GM04503 (cell line): ENCODE data around the gene PSMG4.

Experiments
- DNase-seq: peaks from one replicate; pipeline ENCODE4 v3.0.0-alpha.2; 2012; ENCODE audit warnings: low read depth

PSMG4 gene

DNA sequence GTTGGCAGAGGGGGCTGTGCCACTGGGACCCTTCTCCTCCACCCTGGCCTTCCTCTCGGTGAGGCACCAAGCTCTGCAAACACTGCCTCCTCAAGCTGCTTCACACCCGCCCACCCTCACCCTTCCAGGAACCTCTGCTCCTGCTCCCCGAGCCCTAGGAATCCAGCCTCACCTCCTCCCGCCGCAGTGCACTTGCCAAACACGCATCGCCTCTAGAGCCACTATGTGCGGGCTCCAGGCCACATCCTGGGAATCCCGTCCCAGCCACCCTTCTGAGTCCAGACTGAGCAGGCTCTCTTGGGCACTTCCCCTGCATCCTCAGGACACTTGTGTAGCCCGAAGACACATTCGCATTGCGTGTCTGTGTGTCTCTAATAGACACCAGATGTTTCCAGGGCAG, 18.5 kb downstream of the PSMG4 start:
- DNase-seq: no peak

DNA sequence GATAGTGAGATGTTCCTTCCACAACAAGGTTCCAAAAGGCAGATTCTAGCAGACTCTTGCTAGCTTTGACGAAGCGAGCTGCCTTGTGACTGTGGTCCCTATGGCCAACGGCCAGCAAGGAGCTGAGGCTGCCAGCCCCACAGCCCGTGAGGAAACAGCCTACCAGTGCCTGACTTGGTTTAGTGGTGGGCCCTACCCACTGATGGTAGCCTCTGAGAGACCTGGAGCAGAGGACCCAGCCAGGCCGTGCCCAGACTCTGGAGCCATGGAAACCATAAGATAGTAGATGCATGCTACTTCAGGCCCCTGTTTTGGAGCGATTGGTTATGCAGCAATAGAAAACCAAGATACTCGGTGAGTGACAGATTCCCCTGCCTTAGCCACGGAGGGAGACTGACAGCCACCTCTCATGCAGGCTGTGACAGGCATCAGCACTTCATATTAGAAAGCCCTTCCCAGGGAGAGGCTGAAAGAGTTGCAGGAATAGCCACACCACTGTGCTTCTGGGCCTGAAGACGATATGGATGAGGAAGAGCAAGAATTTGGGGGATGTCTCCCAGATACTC, 19.2 kb downstream of the PSMG4 start:
- no peak for DNase-seq

DNA sequence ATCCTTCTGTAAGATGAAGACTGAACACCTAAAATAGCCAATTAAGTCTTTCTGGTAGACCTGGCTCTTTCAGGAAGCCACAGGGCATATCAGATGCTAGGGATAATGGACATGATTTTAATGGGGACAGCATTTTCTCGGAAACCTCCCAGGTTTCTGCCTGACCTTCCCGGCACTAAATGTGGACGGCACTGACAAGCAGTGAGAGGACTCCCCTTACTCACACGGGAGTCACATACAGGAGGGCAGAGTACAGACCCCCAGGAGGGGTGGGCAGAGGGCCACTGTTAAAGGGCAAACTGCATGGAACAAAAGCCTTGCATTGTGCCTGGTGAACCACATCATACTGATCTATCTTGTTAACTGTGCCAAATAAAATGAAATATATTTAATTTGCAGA, 19.9 kb downstream of the PSMG4 start:
- no peak for DNase-seq

DNA sequence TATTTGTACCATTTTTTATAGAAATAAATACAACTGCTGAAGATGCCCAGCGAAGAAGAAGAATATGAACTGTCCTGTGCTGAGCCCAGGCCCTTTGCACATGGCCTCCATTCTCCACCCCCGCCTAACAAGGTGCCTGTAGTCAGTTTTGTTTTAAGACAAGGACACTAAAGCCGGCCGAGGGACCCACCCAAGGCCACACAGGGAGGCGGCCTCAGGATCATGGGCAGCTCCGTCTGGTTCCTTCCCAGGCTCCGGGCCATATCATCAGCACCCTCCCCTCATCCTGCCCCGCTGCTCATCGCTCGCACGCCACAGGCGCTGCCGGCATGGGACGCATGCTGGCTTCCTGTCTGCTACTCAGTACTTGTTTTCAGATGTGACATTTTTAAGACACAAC, 21.3 kb downstream of the PSMG4 start:
- no peak for DNase-seq

DNA sequence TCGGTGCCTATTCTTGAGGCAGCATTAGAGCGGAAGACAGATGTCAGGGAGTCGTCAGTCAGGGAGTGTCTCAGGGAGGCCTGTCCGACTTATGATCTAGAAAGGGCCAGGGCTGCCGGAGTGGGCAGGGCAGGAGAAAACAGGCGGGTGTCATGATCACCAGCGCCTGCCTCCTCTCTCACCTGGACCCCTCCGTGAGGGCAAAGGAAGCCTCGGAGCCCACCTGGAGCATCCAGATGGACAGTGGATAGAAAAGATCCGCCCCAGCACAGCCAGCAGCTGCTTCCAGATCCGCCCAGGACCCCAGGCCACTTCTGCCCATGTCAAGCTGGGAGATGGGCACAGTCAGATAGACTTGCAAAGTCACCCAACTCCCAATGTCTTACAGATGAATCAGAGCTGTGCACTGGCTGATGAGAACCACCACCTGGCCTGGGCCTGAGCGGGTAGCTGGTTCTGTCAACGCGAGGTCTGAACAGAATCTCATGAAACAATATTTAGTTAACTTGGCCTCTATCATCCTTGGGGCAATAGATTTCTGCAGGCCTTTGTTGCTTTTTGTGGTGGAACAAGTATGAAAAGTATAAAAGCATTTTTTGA, 22.2 kb downstream of the PSMG4 start:
- DNase-seq: no peak

DNA sequence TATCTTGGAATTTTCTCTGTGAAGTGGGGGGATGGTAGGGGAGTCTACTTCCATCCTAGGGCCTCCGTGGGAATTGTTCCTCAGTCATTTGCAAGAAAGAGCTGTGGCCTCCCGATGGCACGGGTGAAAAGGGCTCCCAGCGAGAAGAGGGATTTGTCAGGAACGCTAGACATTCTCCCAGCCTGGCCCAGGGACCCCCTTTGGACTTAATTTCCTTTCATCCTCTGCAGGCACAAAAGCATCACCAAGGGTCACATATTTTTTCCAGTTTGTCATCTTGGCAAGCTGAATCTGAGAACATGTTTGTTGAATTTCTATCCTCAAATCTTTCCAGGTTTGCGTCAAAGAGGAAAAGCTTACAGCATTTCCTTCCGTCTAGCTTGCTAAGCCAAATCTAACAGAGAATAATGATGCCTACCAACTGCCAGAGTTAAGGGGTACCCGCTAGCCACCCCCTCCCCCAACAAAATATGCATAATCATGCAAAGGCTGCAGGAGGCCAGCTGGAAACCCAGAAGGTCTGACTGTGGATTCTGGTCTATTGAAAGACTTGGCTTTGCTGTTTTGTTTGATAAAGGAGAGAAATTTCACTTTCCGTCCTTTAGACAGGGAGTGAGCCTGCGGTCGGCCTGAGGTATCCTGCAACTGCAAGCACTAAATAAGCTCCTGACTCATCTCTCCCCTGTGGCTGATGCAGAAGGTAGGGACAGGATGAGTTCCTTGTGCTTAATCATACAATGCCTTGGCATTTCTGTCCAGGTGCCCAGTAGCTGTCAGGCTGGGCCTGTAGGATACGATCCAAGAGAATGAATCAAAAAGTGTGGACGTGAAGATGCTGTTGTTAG, 23.1 kb downstream of the PSMG4 start:
- DNase-seq: peak; percentile 78

DNA sequence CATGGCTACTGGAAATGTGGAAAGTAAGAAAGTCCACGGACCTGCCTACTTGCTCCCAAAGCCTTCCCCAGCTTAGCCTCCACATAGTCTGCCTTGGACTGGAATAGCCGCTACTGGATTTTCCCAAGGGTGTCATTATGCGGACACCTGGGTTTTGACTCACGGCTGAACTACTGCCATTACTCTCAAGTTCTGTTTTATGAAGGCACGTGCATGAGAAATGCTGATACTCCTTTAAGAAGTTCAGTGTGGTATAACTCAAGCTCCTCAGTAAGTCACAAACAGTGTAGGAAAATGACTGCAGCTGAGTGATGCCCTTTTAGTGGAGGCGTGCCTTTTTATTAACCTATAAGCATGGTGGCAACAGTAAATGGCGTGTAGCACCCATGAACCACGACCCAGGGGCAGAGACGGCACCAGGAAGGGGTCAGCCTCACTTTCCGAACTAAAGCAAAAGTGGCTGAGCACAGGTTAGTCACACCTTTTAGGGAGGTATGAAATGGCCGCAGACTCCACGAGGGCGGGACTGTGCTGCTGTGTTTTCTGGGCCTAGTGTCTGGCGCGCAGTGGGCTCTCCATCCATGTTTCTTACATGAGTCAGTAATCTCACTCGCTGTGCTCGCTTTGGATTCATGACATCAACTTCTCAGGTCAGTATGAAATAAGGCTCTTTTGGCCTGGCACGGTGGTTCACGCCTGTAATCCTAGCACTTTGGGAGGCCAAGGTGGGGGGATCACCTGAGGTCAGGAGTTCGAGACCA, 23.9 kb downstream of the PSMG4 start:
- no peak for DNase-seq

DNA sequence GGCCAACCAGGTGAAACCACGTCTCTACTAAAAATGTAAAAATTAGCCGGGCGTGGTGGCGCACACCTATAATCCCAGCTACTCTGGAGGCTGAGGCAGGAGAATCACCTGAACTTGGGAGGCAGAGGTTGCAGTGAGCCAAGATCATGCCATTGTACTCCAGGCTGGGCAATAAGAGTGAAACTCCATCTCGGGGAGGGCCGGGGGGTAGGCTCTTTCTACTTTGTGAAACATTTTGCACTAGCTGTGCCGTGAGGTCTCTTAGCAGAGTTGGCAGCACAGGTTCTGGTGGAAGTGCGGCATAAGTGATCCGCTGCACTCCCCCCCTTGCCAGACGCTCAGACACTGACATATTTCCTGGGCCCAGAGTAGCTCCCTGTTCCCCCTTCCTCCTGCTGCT, 24.5 kb downstream of the PSMG4 start:
- DNase-seq: no peak

DNA sequence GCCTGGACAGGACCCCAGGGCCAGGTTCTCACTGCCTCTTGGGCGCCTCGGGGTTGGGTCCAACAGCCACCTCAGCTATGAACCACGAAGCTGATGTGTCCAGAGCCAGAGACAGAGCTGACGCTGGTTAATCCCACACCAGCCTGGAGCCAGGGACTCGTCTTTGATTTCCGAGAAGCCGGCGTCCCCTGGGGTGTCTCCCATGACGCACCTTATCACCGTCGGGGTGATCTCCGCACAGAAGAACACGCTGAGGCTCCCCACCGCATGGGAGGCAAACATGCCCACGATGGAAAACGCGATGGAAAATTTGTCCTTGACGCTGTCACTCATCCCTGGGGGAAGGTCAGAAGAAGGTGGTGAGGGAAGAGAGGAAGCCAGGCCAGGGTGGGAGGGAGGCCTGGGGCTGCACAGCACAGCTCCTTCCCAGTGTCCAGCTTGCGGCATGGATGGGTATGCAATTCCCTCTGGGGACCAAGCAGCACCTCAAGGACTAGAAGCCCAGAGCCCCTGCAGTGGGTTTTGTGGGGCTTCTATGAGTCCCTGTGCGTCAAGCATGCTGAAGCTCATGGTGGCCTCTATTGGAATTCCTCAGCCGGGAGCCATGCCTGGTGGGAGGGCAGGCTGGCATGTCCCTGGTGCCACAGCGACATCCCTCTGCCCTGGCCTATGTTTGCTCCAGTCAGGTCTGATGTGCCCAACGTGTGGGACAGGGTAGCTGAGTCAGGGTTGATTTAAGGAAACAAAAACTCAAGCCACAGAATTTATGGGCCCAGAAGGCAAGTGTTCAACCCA, 25.1 kb downstream of the PSMG4 start:
- no peak for DNase-seq

DNA sequence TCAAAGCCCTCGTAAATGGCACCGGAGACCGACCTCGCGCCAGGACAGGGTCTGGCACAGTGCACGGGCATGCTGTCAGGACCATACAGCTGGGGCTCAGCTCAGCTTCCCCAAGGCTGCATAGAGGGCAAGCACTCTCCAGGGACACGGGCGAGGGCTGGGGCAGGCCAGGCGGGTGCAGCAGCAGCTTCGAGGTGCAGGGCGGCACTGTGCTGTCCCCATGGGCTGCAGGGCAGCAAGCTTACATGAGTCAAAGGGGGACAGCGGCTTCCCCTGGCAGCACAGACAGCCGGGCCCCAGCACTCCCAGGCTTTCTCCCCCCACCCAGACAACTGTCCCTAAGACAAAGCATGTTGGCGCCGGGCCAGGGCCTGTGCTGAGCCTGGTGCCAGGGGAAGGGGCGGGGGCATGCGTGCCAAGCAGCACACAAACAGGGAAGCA, 25.7 kb downstream of the PSMG4 start:
- DNase-seq: no peak

DNA sequence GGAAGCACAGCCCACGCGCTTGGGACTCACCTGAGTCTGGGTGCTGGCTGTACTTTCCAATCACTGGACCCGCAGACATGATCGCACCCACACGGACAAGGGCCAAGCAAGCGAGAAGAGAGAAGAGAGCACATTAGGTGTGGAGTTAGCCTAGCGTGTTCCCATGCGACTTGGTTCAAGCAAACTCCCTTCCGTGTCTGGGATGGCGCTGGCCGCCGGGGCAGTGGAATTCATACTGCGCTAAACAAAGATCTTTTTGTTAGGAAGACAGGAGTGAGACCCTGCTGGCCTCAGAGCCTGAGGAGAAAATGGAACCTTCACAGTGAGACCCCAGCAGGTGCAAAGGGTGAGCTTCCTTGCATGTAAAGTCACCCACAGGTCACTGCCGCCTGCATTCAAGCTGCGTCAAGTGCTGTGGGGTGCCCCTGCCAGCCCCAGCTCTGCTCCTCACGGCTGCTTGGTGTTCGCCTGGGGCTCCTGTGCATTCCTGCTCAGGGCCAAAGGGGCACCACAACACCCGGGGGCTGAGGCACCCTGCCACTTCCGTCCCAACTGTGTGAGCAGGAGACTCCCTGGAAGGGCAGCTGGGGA, 26.4 kb downstream of the PSMG4 start:
- DNase-seq: no peak

DNA sequence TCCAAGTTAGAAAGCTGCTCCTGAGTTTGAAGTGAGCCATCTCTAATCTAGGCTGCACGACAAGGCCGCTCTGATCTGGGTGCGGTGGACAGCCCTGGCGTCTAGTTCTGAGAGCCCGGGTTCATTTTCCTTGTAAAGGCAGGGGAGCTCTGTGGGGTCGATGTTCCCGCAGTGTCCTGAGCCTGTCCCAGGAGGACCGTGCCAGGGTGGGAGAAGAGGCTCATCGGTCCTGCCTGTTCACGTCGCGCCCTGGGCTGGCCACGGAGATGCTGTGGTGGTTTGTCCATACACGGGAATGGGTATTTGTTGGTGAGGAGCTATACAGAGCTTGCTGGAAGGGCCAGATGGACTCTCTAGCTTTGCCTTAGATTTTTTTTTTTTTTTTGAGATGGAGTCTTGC, 27.0 kb downstream of the PSMG4 start:
- no peak for DNase-seq

DNA sequence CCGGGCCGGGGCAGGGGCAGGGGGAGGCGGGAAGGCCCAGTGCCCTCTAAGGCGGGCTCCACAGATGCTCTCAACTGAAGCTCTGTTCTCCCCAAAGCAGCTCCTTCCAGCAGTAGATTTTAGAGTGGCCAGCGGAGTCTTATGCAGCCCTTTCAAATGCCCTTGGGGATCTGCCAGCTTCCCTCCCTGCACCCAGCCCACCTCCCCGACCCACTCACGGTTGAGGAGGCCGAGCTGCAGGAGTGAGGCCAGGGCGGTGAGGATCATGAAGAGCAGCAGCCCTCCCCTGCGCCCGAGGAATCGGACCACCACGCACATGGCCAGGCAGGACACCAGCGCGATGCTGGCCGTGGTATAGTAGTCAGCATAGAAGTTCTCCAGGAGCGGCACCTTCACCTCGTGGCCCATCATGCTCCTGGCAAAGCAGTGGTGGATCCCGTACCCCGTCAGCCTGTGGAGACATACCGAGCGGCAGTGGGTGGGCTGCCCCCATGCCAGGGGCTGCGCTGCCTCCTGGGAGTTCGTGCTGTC, 28.0 kb downstream of the PSMG4 start:
- no peak for DNase-seq

DNA sequence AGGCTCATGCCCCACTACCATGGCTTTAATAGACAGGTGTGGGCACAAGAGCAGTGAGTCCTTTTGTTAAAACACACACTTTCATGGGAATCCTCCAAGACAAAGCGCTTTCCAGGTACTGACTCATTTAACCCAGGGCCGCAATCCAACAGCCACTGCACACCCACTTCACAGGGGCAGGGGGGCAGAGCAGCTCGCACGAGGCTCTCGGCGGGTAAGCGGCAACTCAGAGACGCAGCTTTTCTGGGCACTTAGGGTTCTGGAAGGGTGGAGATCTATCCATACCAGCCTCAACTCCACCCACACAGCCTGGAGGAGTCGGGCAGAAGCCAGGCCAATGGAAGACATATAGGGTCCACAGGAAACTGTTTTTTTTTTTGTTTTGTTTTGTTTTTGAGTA, 28.6 kb downstream of the PSMG4 start:
- no peak for DNase-seq

DNA sequence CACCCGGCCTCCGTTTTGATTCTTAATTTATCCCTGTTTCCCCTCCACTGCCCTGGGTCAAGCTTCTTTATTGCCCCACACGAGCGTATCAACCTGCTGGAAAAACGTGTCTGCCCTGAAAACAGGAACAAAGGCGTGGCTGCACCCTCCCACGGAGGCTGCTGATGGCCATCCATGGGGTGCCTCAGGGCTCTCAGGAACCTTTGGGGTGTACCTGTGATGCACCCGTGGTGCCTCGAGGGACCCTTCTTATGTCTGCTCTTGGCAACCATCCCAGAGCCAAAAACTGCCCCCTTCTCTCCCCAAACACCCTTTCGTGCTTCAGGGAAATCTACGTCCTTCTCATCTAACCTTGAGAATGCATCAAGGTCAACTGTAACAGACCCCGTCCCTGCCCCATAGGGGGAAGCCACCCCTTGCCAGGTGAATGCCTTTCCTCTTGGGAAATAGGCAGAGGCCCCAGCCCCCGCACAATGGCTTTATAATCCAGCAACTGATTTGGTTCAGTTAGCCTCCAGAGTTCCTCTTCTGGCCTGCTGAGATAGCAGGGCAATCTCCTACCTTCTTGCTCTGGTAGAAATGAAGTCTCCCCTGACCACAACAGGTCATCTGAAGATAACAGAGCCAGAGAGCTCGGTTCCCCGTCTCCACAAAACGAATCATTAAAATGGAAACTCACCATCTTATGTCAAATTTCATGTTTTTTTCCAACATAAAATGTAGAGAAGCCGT, 29.4 kb downstream of the PSMG4 start:
- no peak for DNase-seq

DNA sequence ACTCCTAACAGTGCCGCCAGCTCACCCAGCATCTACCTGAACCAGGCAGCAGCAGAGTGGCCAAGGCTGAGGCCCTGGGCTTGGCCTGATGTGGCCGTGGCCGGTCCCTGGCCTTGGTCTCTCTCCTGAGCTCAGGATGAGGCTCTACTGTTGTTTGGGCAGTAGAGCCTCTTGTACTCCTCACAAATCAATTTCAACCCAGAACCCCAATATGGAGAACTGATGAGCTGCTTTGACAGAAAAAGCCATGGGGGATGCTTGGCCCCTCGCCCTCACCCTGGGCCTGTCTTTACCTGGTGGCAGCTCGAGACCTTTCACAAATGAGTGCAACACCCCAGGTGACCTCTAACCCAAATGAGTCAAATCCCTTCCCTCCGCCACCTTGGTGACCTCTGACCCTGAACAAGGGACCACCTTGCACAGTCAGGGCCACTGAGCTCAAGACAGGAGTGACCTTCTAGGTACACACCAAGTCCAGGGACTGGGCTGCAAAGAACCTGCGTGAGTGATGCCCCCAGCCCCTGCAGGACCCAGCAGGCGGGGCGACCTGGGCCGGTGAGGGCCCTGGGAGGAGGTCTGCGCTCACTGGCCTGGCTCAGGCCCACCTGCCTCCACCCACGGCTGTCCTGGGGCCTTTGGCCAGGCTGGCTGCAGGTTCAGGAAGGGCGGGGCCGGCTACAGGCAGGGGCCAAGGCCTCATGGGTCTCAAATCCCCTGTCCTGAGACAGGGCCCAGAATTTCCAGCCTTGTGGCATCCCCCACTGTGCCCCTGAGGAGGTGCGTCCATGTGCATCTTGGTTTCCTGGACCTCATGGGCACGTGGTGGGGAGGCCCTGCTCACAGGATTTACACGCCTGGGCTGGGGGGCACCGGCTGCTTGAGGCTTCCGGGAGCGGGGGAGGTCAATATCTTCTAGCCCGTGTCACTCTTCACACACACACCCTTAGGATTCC, 30.2 kb downstream of the PSMG4 start:
- DNase-seq: no peak

DNA sequence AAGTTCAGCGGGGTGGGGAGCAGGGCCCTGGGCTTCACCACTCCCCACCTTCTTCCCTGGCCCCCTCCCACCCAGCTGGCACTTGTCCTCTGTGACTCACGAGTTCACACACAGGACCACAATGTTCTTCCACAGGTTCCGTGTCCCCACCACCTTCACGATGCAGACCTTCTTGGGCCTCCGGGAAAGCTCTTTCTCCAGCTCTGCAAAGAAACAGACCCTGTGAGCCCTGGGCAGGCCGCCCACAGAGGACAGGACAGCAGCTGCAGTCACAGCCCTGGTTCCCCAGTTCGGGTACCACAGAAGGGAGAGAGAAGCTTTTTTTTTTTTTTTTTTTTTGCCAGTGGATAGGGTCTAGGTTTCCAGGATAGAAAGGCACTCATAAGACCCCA, 30.9 kb downstream of the PSMG4 start:
- DNase-seq: no peak

DNA sequence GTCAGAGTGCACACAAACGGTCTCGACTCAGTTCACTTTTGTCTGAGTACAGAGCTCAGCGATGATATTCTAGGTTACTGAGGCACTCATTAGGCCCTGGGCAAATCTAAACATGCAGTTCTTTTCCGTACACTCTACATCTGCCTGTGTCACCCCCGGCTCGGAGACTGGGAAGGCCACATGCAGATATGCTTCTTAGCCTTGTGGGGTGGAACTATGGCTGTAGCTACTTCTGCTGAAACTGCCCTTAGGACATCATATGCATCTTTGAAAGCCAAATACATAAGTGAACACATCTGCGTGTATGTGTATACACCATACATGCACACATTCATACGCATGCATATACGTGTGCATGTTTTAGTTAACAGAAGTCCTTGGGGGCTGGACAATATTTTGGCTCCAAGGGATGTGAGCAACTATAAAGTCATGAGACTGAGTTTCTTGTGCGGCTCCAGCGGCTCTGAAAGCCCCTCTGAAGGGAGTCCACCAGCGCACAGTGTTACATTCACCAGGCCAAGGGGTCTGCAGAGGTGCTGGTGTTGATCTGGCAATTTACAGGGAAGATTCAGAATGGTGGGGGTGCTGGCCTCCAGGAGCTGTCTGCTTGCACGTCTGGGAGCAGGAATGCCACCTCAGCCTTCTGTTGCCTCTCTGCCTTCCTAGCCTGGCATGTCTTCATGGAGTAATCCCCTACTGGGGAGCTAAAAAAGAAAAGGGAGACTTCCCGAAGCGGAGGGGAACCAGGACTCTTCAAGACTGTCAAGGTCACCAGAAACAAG, 31.6 kb downstream of the PSMG4 start:
- no peak for DNase-seq

DNA sequence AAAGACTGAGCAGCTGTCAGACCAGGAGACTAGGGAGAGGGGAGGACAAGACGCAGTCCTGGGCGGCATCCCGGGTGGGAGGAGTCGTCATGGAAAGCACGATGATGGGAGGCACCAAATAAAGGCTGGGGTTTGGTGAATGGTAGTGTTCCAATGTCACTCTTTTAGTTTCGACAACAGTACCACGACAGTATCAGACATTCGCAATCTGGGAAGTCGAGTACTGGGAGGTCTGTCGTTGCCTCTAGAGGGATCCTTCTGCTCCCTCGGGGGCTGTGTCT, 32.1 kb downstream of the PSMG4 start:
- no peak for DNase-seq
